ENCODE data around the gene KIRREL3. TPM values are rescaled to one million over a fixed set of nuclear protein-coding genes. Genes with fewer than 3 reads are reported as not detected.

The KIRREL3 gene
- total RNA-seq, 1 donor from 2014 or later = 2.1 TPM

- DNase-seq = no peak
Measured at GRCh38 chr11:126738295-126739031, 262.1 kb downstream of the KIRREL3 start.

GRCh38 chr11:126736682-126737572 lies 263.6 kb downstream of the KIRREL3 start:
- no peak for DNase-seq

GRCh38 chr11:126734752-126735151 lies 265.8 kb downstream of the KIRREL3 start:
- DNase-seq = no peak

- no peak for DNase-seq
Measured at GRCh38 chr11:126733685-126734084, 266.9 kb downstream of the KIRREL3 start.

GRCh38 chr11:126732981-126733380 lies 267.6 kb downstream of the KIRREL3 start:
- no peak for DNase-seq

GRCh38 chr11:126731576-126732142 lies 268.9 kb downstream of the KIRREL3 start:
- no peak for DNase-seq

- no peak for DNase-seq
Measured at GRCh38 chr11:126727381-126727780, 273.2 kb downstream of the KIRREL3 start.

- no peak for DNase-seq
Measured at GRCh38 chr11:126725521-126725920, 275.0 kb downstream of the KIRREL3 start.

- DNase-seq = no peak
Measured at GRCh38 chr11:126725043-126725442, 275.5 kb downstream of the KIRREL3 start.

- DNase-seq = no peak
Measured at GRCh38 chr11:126723665-126724045, 276.9 kb downstream of the KIRREL3 start.

GRCh38 chr11:126722956-126723664 lies 277.5 kb downstream of the KIRREL3 start:
- DNase-seq = no peak

- DNase-seq = no peak
Measured at GRCh38 chr11:126722006-126722736, 278.4 kb downstream of the KIRREL3 start.

GRCh38 chr11:126720539-126721235 lies 279.9 kb downstream of the KIRREL3 start:
- DNase-seq = no peak

- DNase-seq = no peak
Measured at GRCh38 chr11:126719740-126720139, 280.8 kb downstream of the KIRREL3 start.

GRCh38 chr11:126718276-126718675 lies 282.3 kb downstream of the KIRREL3 start:
- DNase-seq = no peak

GRCh38 chr11:126716456-126717083 lies 284.0 kb downstream of the KIRREL3 start:
- no peak for DNase-seq

GRCh38 chr11:126713806-126714205 lies 286.8 kb downstream of the KIRREL3 start:
- no peak for DNase-seq

GRCh38 chr11:126711977-126712625 lies 288.5 kb downstream of the KIRREL3 start:
- peak; percentile 44 for DNase-seq

GRCh38 chr11:126710804-126711399 lies 289.7 kb downstream of the KIRREL3 start:
- no peak for DNase-seq

- peak; percentile 17 for DNase-seq
Measured at GRCh38 chr11:126707498-126707897, 293.1 kb downstream of the KIRREL3 start.
